Colonic mucosa (tissue), 4 donors: ENCODE measurements around the gene CPXM2. TPM values are rescaled to one million over a fixed set of nuclear protein-coding genes. Genes with fewer than 3 reads are reported as not detected.

Experiments used
- DNase-seq: peaks from one replicate; pipeline ENCODE4 v3.0.0-alpha.2; 2020
- H3K27ac ChIP-seq: fragments of 200-600 bp; one replicate; pipeline ENCODE4 v1.8.0; 2021
- H3K27me3 ChIP-seq: fragments of 200-600 bp; one replicate; pipeline ENCODE4 v1.8.0; 2021
- H3K36me3 ChIP-seq: fragments of 200-600 bp; one replicate; pipeline ENCODE4 v1.8.0; 2021
- H3K4me1 ChIP-seq: fragments of 200-600 bp; one replicate; pipeline ENCODE4 v1.8.0; 2021; ENCODE audit warnings: mild to moderate bottlenecking
- H3K4me3 ChIP-seq: fragments of 200-600 bp; one replicate; pipeline ENCODE4 v1.8.0; 2021
- H3K9ac ChIP-seq, 2 donors: one replicate each; pipeline ENCODE4 v1.7.0; 2013; ENCODE audit warnings: control low read depth in 2 of 2, low read depth in 2 of 2, low read length in 2 of 2
- H3K9me3 ChIP-seq: fragments of 200-600 bp; one replicate; pipeline ENCODE4 v1.8.0; 2021
- CTCF ChIP-seq: fragments of 200-600 bp; IDR thresholded peaks from one replicate; pipeline ENCODE4 v1.8.0; 2022; ENCODE audit warnings: antibody characterized with exemption, mild to moderate bottlenecking
- intact Hi-C: fragments of 100-400 bp; cut with DNase I; formaldehyde crosslinking; loops from one replicate; pipeline ENCODE4 v1.14.1; 2022
- total RNA-seq, 2 donors: library from RNA; stranded (reverse); fragmentation: NEBNext Ultra II Directional in 1 of 2; extraction: Animal tissue kit (Norgen Biotek cat#: 25700) in 1 of 2; gene quantifications; one replicate each; pipeline ENCODE4 v1.2.1, GENCODE V29; 2021
- donor health status: healthy.
- donor health status: DM: no; HTN: no; CAD: no.
- donor health status: DM: no; HTN: no; CAD: no.

CPXM2 gene
- total RNA-seq, 2 donors from 2014 or later = 5.8 to 12.9 TPM

- H3K36me3 ChIP-seq = no peaks in the 10 kb centered on the region
These were observed 142.9 kb downstream of the CPXM2 start for GRCh38 chr10:123748711-123749110.

DNA sequence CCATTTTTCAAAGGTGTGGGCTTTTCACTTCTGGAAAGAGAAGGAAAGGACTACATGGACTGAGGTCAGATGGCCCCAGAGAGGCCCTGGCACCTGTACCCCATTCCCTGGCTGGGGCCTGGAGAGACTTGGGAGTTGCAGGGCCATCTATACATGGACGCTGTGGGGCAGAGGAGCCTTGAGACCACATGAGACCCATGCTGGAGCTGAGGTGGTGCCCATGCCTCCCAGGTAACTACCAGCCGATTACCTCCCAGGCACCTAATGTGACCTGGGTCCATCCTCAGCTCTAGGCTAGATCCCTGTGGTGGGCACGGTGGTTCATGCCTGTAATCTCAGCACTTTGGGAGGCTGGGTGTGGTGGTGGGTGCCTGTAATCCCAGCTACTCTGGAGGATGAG, 144.2 kb downstream of the CPXM2 start:
- TF ChIP-seq CTCF = no peak
- Histone ChIP-seq H3K9ac (no peak overlapping the region), H3K36me3 (no peaks in the 10 kb centered on the region), H3K9me3 (no peaks in the 10 kb centered on the region), H3K4me1 (no peaks in the 10 kb centered on the region), H3K27me3 (no peaks in the 10 kb centered on the region), H3K4me3 (no peak overlapping the region), H3K27ac (no peak overlapping the region)
- DNase-seq = no peak
- intact Hi-C loops = loop anchor here (10.0 kb wide), 1 partner anchor 1523 kb away; no protein-coding TSS in a partner anchor

More at GRCh38 chr10:123748711-123749110, 142.9 kb downstream of the CPXM2 start:
- Histone ChIP-seq H3K9me3 (no peaks in the 10 kb centered on the region), H3K27ac (no peak overlapping the region), H3K4me1 (no peaks in the 10 kb centered on the region), H3K4me3 (no peak overlapping the region), H3K27me3 (no peaks in the 10 kb centered on the region), H3K9ac (no peak overlapping the region)
- no peak for DNase-seq
- intact Hi-C loops = loop anchor here (10.0 kb wide), 1 partner anchor 1524 kb away; no protein-coding TSS in a partner anchor
- TF ChIP-seq CTCF = no peak

DNA sequence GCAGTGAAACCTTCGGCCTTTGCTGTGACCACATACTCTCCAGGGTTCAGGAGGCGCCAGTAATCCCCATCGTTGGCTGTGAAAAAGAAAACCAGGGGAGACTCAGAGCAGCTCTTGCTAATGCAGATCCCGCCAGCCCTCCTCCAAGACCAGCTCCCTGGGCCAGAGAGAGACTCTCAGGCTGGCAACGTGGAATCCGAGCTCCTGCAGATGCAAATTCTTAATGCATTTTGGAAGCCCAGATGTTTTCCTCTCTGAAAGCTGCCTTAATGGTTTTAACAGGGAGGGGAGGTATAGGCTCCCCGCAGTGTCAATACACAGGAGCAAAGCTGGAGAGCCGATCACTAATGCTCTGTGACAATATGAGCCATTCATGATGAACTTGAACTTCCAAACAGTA, 144.7 kb downstream of the CPXM2 start:
- Histone ChIP-seq H3K27ac (no peak overlapping the region), H3K36me3 (no peaks in the 10 kb centered on the region), H3K9ac (no peak overlapping the region), H3K27me3 (no peaks in the 10 kb centered on the region), H3K4me1 (no peaks in the 10 kb centered on the region), H3K4me3 (no peak overlapping the region), H3K9me3 (no peaks in the 10 kb centered on the region)
- no peak for TF ChIP-seq CTCF
- DNase-seq = no peak
- intact Hi-C loops = loop anchor here (10.0 kb wide), 1 partner anchor 1522 kb away; no protein-coding TSS in a partner anchor

- H3K9me3 ChIP-seq = no peaks in the 10 kb centered on the region
- no peaks in the 10 kb centered on the region for H3K36me3 ChIP-seq
- no peak overlapping the region for H3K27ac ChIP-seq
- no peak overlapping the region for H3K9ac ChIP-seq
- DNase-seq = no peak
- no peak for TF ChIP-seq CTCF
- intact Hi-C loops = loop anchor here (10.0 kb wide), 1 partner anchor 1522 kb away; no protein-coding TSS in a partner anchor
- H3K27me3 ChIP-seq = no peaks in the 10 kb centered on the region
- H3K4me3 ChIP-seq = no peak overlapping the region
- H3K4me1 ChIP-seq = no peaks in the 10 kb centered on the region
These were observed 145.1 kb downstream of the CPXM2 start for GRCh38 chr10:123746520-123746919.

GRCh38 chr10:123746061-123746460, 145.5 kb downstream of the CPXM2 start:
- Histone ChIP-seq H3K4me1 (no peaks in the 10 kb centered on the region), H3K36me3 (no peaks in the 10 kb centered on the region), H3K27ac (no peak overlapping the region), H3K27me3 (no peaks in the 10 kb centered on the region), H3K9me3 (no peaks in the 10 kb centered on the region), H3K4me3 (no peak overlapping the region), H3K9ac (no peak overlapping the region)
- DNase-seq = no peak
- intact Hi-C loops = loop anchor here (10.0 kb wide), 1 partner anchor 1521 kb away; no protein-coding TSS in a partner anchor
- TF ChIP-seq CTCF = no peak
